Astrocyte of the hippocampus (primary cell): ENCODE data around the gene SPANXN2.
A peak's percentile ranks its signal among the peaks of the same experiment; 100 is the strongest.
"Not testable (repeated sequence)": the region's sequence is repeated elsewhere in the genome, so short reads cannot be mapped to it uniquely, and the experiment has no call there.

Experiments
- DNase-seq: peaks from one replicate; pipeline ENCODE4 v3.0.0; 2011; ENCODE audit warnings: low read depth, low spot score

Gene SPANXN2, protein sequence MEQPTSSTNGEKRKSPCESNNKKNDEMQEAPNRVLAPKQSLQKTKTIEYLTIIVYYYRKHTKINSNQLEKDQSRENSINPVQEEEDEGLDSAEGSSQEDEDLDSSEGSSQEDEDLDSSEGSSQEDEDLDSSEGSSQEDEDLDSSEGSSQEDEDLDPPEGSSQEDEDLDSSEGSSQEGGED

GRCh38 chrX:143720652-143721051, at the start of gene SPANXN2:
Gene SPANXN2, minus strand, starts transcription at chrX:143720752. Its CDS starts 84 bp downstream, at chrX:143720668.
- DNase-seq = not testable (repeated sequence)

GRCh38 chrX:143768976-143769375, 48.4 kb upstream of the SPANXN2 start:
- DNase-seq = no peak

DNA sequence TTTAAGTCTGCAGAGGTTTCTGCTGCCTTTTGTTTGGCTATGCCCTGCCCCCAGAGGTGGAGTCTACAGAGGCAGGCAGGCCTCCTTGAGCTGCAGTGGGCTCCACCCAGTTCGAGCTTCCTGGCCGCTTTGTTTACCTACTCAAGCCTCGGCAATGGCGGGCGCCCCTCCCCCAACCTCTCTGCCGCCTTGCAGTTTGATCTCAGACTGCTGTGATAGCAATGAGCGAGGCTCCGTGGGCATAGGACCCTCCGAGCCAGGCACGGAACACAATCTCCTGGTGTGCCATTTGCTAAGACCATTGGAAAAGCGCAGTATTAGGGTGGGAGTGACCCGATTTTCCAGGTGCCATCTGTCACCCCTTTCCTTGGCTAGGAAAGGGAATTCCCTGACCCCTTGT, 47.2 kb upstream of the SPANXN2 start:
- DNase-seq = not testable (repeated sequence)

DNA sequence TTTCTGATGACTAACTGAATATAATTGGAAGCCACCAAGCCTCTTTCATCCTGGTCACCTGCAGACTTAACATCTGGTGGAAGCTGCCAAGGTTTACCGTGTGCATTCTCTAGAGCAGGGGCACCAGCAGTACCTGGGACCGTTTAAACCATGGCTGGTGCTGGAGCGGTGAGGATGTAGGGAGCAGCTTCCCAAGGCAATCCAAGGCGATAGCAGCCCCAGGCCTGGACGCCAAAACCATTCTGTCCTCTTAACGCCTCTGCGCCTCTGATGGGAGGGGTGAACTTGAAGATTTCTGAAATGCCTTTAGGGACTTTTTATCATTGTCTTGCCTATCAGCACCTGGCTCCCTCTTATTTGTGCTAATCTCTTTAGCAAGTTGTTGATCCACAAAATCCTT, 37.3 kb upstream of the SPANXN2 start:
- DNase-seq = no peak

DNA sequence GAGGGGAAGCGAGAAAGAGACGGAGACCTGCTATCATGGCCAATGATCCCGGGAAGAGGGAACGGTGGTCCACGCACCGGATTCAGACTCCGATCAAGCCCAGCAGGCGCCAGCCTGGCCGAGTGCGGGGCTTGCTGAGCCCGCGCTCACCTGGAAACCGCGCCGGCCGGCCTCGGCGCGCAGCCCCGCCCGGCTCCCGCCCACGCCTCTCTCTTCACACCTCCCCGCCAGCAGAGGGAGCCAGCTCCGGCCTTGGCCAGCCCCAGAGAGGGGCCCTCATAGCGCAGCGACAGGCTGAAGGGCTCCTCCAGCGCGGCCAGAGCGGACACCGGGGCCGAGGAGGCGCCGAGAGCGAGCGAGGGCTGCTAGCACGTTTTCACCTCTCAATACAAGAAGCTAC, 36.8 kb upstream of the SPANXN2 start:
- DNase-seq = no peak

GRCh38 chrX:143754183-143754582, 33.6 kb upstream of the SPANXN2 start:
- DNase-seq = no peak

GRCh38 chrX:143733866-143734265, 13.3 kb upstream of the SPANXN2 start:
- no peak for DNase-seq

- DNase-seq = no peak
These were observed 5.7 kb upstream of the SPANXN2 start for GRCh38 chrX:143726296-143726695.

GRCh38 chrX:143701460-143701859, 19.1 kb downstream of the SPANXN2 start:
- DNase-seq = no peak

- no peak for DNase-seq
These were observed 25.7 kb downstream of the SPANXN2 start for GRCh38 chrX:143694885-143695284.

DNA sequence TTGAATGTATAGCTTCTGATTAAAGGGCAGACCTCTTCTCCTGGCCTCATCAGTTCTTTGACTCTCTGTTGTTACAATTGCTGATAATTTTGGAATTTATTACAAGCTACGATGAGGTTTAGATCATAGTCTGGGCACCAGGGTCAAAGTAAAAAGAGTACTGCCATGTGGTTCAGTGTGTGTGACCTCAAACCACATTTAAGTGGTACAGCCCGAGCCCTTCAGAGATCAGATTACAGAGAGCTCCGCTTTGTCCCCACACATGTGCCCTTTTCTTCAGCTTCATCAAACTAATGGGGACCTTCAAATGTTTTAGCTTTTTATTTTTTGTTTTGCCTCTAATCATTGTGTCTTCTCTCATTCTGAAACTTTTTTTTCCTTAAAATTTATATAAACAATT, 37.1 kb downstream of the SPANXN2 start:
- no peak for DNase-seq

- no peak for DNase-seq
These were observed 45.6 kb downstream of the SPANXN2 start for GRCh38 chrX:143674926-143675325.

GRCh38 chrX:143669395-143669794, 51.2 kb downstream of the SPANXN2 start:
- no peak for DNase-seq

DNA sequence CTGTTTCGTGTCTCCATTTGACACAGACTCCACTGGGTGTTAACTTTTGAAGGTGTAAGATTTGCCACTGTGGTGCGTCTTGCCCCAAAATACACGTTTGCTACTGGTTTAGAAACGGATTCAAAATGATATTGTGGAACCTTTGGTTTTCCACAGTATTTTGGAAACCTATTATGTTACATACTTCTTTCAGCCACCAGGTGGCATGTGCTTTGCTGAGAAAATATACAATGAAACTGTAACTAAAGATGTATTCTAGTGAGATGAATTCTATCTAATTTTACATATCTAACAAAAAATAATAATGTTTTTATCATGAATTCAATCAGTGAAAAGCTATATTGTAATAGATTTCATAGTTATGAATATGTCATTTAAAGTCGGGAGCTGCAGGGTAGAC, 56.2 kb downstream of the SPANXN2 start:
- peak; percentile 14 for DNase-seq

DNA sequence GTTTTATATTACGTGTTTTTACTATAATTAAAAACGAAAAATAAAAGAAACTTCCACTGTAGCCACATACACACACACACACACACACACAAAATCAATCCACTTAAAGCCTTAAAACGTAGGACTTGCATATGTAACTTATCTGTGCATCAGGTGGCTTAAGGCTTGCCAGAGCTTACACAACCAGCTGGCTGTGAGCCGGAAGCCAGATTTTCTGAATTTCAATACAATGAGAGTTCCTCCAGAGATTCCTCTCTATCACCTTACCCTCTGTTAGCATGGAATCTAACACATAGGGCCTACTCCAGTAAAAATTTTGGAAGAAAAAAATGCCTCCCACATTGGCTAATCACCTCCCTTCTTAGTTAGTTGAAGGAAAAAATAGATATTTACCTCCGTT, 56.8 kb downstream of the SPANXN2 start:
- DNase-seq = no peak
